ENCODE data around the gene IL31.

GRCh38 chr12:122187466-122187865, 13.4 kb upstream of the IL31 start:
- TF ChIP-seq GATA2 (IDR thresholded peaks at IDR 0.05; ENCODE audit: insufficient read depth, insufficient read length, low read depth, low read length) (no peak), CTCF (IDR thresholded peaks at IDR 0.05; ENCODE audit: extremely low read depth in 1 of 2, insufficient read depth in 1 of 2, low read depth in 1 of 2, low read length in 2 of 2) (no peak), EZH2 (IDR thresholded peaks at IDR 0.05; ENCODE audit: borderline replicate concordance, low read depth, low read length, severe bottlenecking) (no peak), MYC (IDR thresholded peaks at IDR 0.05; ENCODE audit: low read depth, low read length) (no peak), POLR2A (IDR thresholded peaks at IDR 0.05; ENCODE audit: low read depth, low read length) (no peak), POLR2AphosphoS5 (IDR thresholded peaks at IDR 0.05; ENCODE audit: insufficient read depth, low read depth, low read length) (no peak), FOS (IDR thresholded peaks at IDR 0.05; ENCODE audit: borderline replicate concordance, insufficient read depth, low read length) (no peak)

Measured in endothelial cell of umbilical vein (primary cell).